D721Med (cell line): Measurements from ENCODE around the gene DPT.

ENCODE experiments used
- DNase-seq: peaks from one replicate; pipeline ENCODE4 v3.0.0; 2011; ENCODE audit warnings: low spot score; ENCODE audit not compliant: insufficient read length
- FAIRE-seq: peaks from 2 replicates; lab custom pipeline; 2011; peaks lifted over from hg19 to GRCh38; lab: Jason Lieb, UNC
- TF ChIP-seq, protein P1 (sequence below): IDR thresholded peaks from 2 replicates; pipeline ENCODE4 v1.5.1; 2012; ENCODE audit warnings: mild to moderate bottlenecking, control low read depth; ENCODE audit not compliant: insufficient read depth; ENCODE audit errors: missing control alignments

Gene DPT

DNA sequence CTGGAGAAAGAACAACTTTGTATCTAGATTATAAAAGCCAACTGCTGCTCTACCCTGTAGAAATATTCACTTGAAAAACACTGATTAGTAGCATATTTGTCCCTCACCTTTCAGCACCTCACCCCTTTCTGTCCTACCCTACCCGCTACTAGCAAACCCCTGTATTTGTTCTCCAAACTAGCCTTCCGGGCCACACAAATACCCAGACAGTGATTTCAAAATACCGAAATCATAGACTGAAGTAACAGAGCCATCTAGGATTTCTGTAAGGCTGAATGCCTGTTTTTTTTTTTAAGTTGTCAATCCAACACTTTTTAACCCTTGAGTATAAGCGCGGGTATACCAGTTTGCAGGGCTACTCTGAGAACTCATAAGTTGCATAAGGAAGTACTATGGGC lies 398 bp upstream of the DPT start:
- no peak for DNase-seq
- TF ChIP-seq, protein P1, sequence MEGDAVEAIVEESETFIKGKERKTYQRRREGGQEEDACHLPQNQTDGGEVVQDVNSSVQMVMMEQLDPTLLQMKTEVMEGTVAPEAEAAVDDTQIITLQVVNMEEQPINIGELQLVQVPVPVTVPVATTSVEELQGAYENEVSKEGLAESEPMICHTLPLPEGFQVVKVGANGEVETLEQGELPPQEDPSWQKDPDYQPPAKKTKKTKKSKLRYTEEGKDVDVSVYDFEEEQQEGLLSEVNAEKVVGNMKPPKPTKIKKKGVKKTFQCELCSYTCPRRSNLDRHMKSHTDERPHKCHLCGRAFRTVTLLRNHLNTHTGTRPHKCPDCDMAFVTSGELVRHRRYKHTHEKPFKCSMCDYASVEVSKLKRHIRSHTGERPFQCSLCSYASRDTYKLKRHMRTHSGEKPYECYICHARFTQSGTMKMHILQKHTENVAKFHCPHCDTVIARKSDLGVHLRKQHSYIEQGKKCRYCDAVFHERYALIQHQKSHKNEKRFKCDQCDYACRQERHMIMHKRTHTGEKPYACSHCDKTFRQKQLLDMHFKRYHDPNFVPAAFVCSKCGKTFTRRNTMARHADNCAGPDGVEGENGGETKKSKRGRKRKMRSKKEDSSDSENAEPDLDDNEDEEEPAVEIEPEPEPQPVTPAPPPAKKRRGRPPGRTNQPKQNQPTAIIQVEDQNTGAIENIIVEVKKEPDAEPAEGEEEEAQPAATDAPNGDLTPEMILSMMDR = no peak
- no peak for FAIRE-seq

DNA sequence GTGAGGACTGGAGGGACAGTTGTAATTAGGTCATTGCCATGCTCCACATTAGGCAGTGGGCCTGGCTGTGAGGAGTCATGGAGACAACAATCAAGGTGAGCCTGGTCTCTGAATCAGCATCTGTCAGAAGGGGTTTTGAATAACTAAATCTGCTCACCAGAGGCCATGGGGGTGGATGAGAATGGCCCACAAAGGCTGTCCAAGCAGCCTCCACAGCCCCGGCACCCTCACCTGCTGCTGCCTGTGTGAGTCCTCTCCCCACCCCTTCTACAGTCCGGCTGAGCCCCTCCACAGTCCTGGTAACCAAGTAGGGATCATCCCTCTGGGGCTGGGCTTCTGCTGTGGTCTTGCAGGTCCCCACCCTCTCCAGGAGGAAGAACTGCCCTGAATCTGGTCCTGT lies 2.3 kb downstream of the DPT start:
- TF ChIP-seq, protein P1 = no peak
- DNase-seq (no peak), FAIRE-seq (no peak)

DNA sequence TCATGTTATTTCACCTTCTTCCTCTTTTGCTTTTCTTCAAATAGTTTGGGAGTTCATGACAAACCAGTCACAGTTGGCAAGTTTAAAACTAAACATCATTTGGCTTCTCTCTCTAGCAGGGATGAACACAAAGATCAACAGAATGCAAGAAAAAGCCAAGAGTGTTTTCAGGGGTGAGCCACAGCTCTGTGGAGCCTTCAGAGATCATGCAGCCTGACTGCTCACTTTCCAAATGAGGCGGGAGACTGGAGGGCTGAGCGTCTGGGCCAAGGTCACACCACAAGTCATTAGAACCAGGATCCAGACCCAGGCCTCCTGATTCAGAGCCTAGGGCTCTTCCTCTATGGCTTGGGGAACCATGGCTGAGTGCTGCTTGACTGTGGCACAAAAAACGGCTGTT lies 2.7 kb downstream of the DPT start:
- DNase-seq (no peak), FAIRE-seq (no peak)
- TF ChIP-seq, protein P1 = no peak

DNA sequence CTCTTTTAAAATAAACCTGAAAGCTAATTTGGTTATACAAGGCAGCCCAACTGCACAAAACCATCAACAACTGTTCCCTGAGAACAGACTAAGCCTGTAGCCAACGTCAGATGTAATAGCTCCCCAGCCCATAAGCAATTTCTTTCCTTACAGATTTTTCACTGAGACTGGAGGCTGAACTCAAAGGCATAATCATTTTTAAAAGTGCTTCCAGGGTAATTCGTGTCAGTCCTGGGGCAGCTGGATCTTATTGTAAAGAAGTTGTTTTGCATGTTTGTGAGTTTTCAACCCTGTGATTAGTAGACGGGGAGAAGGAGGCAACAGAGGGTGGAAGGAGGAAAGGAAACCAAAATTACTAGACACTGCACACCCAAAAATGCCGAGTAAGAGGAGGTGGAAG lies 3.2 kb downstream of the DPT start:
- peak; percentile 29 for FAIRE-seq
- no peak for DNase-seq
- TF ChIP-seq, protein P1 = no peak

- TF ChIP-seq, protein P1 = no peak
- FAIRE-seq = no peak
- no peak for DNase-seq
Measured at GRCh38 chr1:168725060-168725459, 3.9 kb downstream of the DPT start.

GRCh38 chr1:168723000-168723399 lies 6.0 kb downstream of the DPT start:
- DNase-seq (no peak), FAIRE-seq (no peak)
- TF ChIP-seq, protein P1 = no peak

DNA sequence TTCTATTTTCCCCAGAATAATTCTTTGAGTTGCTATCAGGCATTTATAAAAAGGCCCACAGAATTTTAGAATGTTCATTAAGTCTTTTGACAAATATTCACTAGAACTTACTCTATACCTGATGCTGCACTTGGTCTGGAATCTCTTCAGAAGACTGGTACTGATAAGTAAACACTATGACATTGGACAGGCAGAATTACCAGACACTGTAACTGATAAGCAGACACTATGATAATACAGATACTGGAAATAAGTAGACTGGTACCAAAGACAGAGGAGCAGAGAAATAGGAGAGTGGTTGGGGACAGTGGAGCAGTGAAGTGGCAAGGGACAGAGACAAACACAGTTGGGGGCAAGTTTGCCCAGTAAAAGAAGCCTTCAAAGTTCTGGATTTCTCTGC lies 8.2 kb downstream of the DPT start:
- TF ChIP-seq, protein P1 = no peak
- DNase-seq (no peak), FAIRE-seq (no peak)
